MM.1S (cell line): ENCODE data around the gene CYP4F8.

Source experiments
- CTCF ChIP-seq: fragments of 300-600 bp; sonication (generic); IDR thresholded peaks from 2 replicates; pipeline ENCODE4 v1.5.1; 2016; ENCODE audit warnings: antibody characterized with exemption, low read length, mixed read lengths
- EZH2 ChIP-seq: fragments of 300-600 bp; sonication (generic); optimal IDR thresholded peaks from 2 replicates; pipeline ENCODE3; 2017; ENCODE audit warnings: low read depth, mild to moderate bottlenecking, antibody characterized with exemption, low read length, mixed read lengths
- EZH2phosphoT487 ChIP-seq: fragments of 300-600 bp; sonication (generic); IDR thresholded peaks from 2 replicates; pipeline ENCODE4 v1.6.1; 2018; ENCODE audit warnings: antibody characterized with exemption, low read length

- TF ChIP-seq CTCF: no peak
- TF ChIP-seq EZH2phosphoT487: no peak
- TF ChIP-seq EZH2: no peak
Measured at GRCh38 chr19:15644066-15644741, 29.2 kb downstream of the CYP4F8 start.
